Measurements from ENCODE around the gene RBL2. TPM values are rescaled to one million over a fixed set of nuclear protein-coding genes. Genes with fewer than 3 reads are reported as not detected.
A peak's percentile ranks its signal among the peaks of the same experiment; 100 is the strongest.

RBL2 gene
- total RNA-seq, 1 donor from 2014 or later = 51.0 TPM

GRCh38 chr16:53502331-53503269 lies 68.3 kb downstream of the RBL2 start, which contains the start of gene AKTIP:
AKTIP (minus strand) TSS chr16:53503209; CDS start chr16:53500259, 2,950 bp downstream.
- no peak for TF ChIP-seq CTCF (conservative IDR thresholded peaks at IDR 0.05)
- Mint-ChIP-seq H3K36me3 (peaks cover 9% of the 10 kb centered on the region), H3K4me1 (ENCODE audit: unreplicated experiment) (peaks cover 25% of the 10 kb centered on the region), H3K27me3 (peaks cover 3% of the 10 kb centered on the region), H3K4me3 (peak within 1 kb of the TSS; percentile 98), H3K27ac (peak within 1 kb of the TSS; percentile 99), H3K9me3 (no peaks in the 10 kb centered on the region)
- DNase-seq (ENCODE audit: extremely low spot score, unreplicated experiment) = no peak

DNA sequence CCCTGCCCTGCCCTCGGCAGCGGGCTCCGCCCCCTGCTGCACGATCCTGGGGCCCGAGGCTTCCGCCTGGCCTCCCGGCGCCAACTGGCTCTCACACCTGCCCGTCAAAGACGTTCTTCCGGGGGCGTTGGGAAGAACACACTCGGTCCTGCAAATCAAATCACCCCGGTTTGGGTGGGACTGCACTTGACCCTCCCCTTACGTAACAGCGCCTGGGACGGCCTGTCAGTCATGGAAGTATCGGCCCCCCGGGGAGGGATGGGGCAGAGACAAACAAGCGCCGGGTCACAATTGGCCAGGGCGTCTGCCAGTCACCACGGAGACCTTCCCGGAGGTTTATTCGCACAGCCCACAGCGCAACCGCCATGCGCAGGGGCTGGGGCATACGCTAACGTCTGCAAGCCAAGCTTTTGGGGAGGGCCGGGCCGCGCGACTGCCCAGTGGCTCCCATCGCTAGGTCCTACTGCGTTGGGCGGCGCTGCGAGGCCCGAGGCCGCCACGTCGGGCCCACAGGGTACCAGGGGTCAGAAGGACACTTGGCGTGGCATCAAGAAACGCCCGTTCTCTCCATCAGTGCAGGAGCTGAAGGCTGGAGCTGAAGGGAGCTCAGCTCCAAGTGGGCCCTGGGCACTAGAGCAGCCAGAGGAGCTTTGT lies 69.1 kb downstream of the RBL2 start:
- peaks cover 4% of the 10 kb centered on the region for H3K36me3 Mint-ChIP-seq
- TF ChIP-seq CTCF (conservative IDR thresholded peaks at IDR 0.05) = no peak
- no peaks in the 10 kb centered on the region for H3K9me3 Mint-ChIP-seq
- H3K4me3 Mint-ChIP-seq = peak overlapping the region; percentile 97
- H3K27ac Mint-ChIP-seq = peak overlapping the region; percentile 99
- peak; percentile 100 for DNase-seq (ENCODE audit: extremely low spot score, unreplicated experiment)
- peaks cover 25% of the 10 kb centered on the region for H3K4me1 Mint-ChIP-seq (ENCODE audit: unreplicated experiment)
- peaks cover 3% of the 10 kb centered on the region for H3K27me3 Mint-ChIP-seq

GRCh38 chr16:53503991-53504663 lies 69.9 kb downstream of the RBL2 start:
- H3K27me3 Mint-ChIP-seq = peaks cover 3% of the 10 kb centered on the region

DNA sequence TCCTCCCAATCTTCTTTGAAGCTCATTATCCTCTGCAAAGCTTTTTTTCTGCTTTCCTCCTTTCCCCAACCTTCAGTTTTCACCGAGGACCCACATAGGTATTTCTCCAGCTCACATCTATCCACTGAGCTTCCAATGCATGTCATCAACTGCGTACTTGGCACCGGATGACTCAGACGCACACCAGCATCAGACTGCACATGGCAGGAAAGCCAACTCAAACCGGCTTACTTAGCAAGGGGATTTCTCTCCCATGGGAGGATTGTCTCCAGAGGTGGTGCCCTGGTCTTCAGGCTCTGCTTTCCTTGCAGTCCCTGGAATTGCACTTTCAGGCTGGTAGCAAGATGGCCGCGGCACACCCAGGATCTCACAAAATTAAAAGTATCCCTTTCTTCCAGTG lies 70.4 kb downstream of the RBL2 start:
- peaks cover 25% of the 10 kb centered on the region for H3K4me1 Mint-ChIP-seq (ENCODE audit: unreplicated experiment)
- no peak for DNase-seq (ENCODE audit: extremely low spot score, unreplicated experiment)
- no peaks in the 10 kb centered on the region for H3K36me3 Mint-ChIP-seq
- H3K4me3 Mint-ChIP-seq = peak overlapping the region; percentile 97
- peak overlapping the region; percentile 99 for H3K27ac Mint-ChIP-seq
- peaks cover 3% of the 10 kb centered on the region for H3K27me3 Mint-ChIP-seq
- TF ChIP-seq CTCF (conservative IDR thresholded peaks at IDR 0.05) = no peak
- no peaks in the 10 kb centered on the region for H3K9me3 Mint-ChIP-seq

More at GRCh38 chr16:53503991-53504663, 69.9 kb downstream of the RBL2 start:
- no peak for TF ChIP-seq CTCF (conservative IDR thresholded peaks at IDR 0.05)
- peak overlapping the region; percentile 99 for H3K27ac Mint-ChIP-seq
- H3K36me3 Mint-ChIP-seq = peaks cover 1% of the 10 kb centered on the region
- DNase-seq (ENCODE audit: extremely low spot score, unreplicated experiment) = no peak
- H3K9me3 Mint-ChIP-seq = no peaks in the 10 kb centered on the region
- peak overlapping the region; percentile 97 for H3K4me3 Mint-ChIP-seq
- peaks cover 25% of the 10 kb centered on the region for H3K4me1 Mint-ChIP-seq (ENCODE audit: unreplicated experiment)

- no peak for DNase-seq (ENCODE audit: extremely low spot score, unreplicated experiment)
- no peak for TF ChIP-seq CTCF (conservative IDR thresholded peaks at IDR 0.05)
- Mint-ChIP-seq H3K4me1 (ENCODE audit: unreplicated experiment) (peaks cover 29% of the 10 kb centered on the region), H3K36me3 (no peaks in the 10 kb centered on the region), H3K27me3 (peaks cover 3% of the 10 kb centered on the region), H3K9me3 (no peaks in the 10 kb centered on the region), H3K4me3 (no peak overlapping the region), H3K27ac (no peak overlapping the region)
Observed at GRCh38 chr16:53506254-53506653, 72.0 kb downstream of the RBL2 start.
